ENCODE results near the gene ADAMTSL2. TPM values are rescaled to one million over a fixed set of nuclear protein-coding genes. Genes with fewer than 3 reads are reported as not detected.

The ADAMTSL2 gene
- polyA plus RNA-seq (2012; ENCODE audit: insufficient read length, low read depth): 1.6 TPM

- TF ChIP-seq POLR2AphosphoS5 (IDR thresholded peaks at IDR 0.05; ENCODE audit: low read depth, low read length) (no peak), FOXP2 (optimal IDR thresholded peaks at IDR 0.05; ENCODE audit: borderline replicate concordance, extremely low read depth, extremely low read length, insufficient read depth) (no peak), TAF1 (IDR thresholded peaks at IDR 0.05; ENCODE audit: borderline replicate concordance, insufficient read depth, low read length) (no peak), SIN3A (IDR thresholded peaks at IDR 0.05; ENCODE audit: borderline replicate concordance, insufficient read depth, low read length) (no peak)
- TF ChIP-seq, protein P1, sequence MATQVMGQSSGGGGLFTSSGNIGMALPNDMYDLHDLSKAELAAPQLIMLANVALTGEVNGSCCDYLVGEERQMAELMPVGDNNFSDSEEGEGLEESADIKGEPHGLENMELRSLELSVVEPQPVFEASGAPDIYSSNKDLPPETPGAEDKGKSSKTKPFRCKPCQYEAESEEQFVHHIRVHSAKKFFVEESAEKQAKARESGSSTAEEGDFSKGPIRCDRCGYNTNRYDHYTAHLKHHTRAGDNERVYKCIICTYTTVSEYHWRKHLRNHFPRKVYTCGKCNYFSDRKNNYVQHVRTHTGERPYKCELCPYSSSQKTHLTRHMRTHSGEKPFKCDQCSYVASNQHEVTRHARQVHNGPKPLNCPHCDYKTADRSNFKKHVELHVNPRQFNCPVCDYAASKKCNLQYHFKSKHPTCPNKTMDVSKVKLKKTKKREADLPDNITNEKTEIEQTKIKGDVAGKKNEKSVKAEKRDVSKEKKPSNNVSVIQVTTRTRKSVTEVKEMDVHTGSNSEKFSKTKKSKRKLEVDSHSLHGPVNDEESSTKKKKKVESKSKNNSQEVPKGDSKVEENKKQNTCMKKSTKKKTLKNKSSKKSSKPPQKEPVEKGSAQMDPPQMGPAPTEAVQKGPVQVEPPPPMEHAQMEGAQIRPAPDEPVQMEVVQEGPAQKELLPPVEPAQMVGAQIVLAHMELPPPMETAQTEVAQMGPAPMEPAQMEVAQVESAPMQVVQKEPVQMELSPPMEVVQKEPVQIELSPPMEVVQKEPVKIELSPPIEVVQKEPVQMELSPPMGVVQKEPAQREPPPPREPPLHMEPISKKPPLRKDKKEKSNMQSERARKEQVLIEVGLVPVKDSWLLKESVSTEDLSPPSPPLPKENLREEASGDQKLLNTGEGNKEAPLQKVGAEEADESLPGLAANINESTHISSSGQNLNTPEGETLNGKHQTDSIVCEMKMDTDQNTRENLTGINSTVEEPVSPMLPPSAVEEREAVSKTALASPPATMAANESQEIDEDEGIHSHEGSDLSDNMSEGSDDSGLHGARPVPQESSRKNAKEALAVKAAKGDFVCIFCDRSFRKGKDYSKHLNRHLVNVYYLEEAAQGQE (IDR thresholded peaks at IDR 0.05; ENCODE audit: insufficient read depth in 1 of 2, low read depth in 2 of 2, low read length in 2 of 2): no peak
Measured at GRCh38 chr9:133534346-133535291, at the start of gene ADAMTSL2. TSS of gene ADAMTSL2 (plus strand) at chr9:133534704. CDS start at chr9:133536713, 2,009 bp downstream.

DNA sequence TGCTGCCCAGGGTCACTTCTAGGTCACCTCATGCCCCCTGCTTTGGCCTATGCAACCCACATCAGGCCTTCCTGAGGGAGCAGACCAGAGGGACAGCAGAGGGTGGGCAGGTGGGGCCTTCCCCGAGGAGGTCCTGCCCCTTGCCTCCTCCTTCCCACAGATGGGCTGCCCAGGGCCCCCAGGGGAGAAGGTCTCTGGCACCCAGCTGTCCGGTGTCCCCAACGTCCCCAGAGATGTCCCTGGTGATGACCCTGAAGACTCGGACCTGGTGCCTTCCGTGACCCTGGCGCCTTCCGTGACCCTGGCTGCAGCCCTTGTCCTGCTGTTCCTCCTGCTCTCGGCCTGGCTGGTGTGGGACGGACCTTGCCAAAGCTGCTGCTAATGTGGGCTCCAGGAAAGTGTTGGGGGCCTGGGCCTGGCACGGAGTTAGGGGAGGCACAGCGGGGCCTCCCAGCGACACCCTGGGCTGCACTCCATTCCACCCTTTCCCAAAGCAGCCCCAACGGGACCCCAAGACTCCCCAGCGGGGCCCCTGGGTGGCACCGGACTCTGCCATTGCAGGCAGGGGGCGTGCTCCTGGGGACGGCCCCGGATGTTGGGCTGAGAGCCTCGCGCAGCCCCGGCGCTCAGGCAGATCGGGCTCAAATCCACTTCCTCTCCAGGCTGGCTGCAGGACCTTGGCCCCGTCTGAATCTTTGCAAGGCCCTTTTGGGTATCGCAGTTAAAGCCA is 48.8 kb upstream of the ADAMTSL2 start:
- no peak for TF ChIP-seq SIN3A (IDR thresholded peaks at IDR 0.05; ENCODE audit: borderline replicate concordance, insufficient read depth, low read length)
- no peak for TF ChIP-seq POLR2AphosphoS5 (IDR thresholded peaks at IDR 0.05; ENCODE audit: low read depth, low read length)
- TF ChIP-seq, protein P1 (IDR thresholded peaks at IDR 0.05; ENCODE audit: insufficient read depth in 1 of 2, low read depth in 2 of 2, low read length in 2 of 2): no peak
- TF ChIP-seq FOXP2 (optimal IDR thresholded peaks at IDR 0.05; ENCODE audit: borderline replicate concordance, extremely low read depth, extremely low read length, insufficient read depth): no peak
- TF ChIP-seq TAF1 (IDR thresholded peaks at IDR 0.05; ENCODE audit: borderline replicate concordance, insufficient read depth, low read length): no peak

DNA sequence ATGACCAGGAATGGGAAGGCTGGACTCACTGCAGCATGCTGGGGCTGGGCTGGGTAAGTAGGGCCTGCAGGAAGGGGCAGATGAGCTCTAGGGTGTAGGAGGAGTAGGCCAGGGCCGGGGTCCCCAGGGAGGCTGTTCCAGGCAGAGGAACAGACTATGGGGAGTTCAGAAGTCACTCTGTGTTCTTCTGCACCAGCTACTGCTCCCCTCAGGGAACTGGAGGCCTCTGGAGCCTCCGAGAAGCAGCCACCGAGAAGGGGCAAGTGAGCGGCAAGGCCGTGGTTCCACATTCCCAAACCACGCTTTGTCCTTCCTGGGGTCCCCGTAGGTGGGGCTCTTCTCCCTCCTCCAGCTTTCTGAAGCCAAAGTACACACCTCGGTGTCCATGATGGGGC is 47.2 kb upstream of the ADAMTSL2 start:
- no peak for TF ChIP-seq POLR2AphosphoS5 (IDR thresholded peaks at IDR 0.05; ENCODE audit: low read depth, low read length)
- TF ChIP-seq TAF1 (IDR thresholded peaks at IDR 0.05; ENCODE audit: borderline replicate concordance, insufficient read depth, low read length): no peak
- TF ChIP-seq SIN3A (IDR thresholded peaks at IDR 0.05; ENCODE audit: borderline replicate concordance, insufficient read depth, low read length): no peak
- TF ChIP-seq FOXP2 (optimal IDR thresholded peaks at IDR 0.05; ENCODE audit: borderline replicate concordance, extremely low read depth, extremely low read length, insufficient read depth): no peak
- TF ChIP-seq, protein P1 (IDR thresholded peaks at IDR 0.05; ENCODE audit: insufficient read depth in 1 of 2, low read depth in 2 of 2, low read length in 2 of 2): no peak

- TF ChIP-seq POLR2AphosphoS5 (IDR thresholded peaks at IDR 0.05; ENCODE audit: low read depth, low read length) (no peak), TAF1 (IDR thresholded peaks at IDR 0.05; ENCODE audit: borderline replicate concordance, insufficient read depth, low read length) (no peak), SIN3A (IDR thresholded peaks at IDR 0.05; ENCODE audit: borderline replicate concordance, insufficient read depth, low read length) (no peak)
- TF ChIP-seq, protein P1 (IDR thresholded peaks at IDR 0.05; ENCODE audit: insufficient read depth in 1 of 2, low read depth in 2 of 2, low read length in 2 of 2): no peak
Measured at GRCh38 chr9:133488686-133489252, 45.7 kb upstream of the ADAMTSL2 start.
